LNCAP (cell line): Measurements from ENCODE around the gene MYL6B.
A peak's percentile ranks its signal among the peaks of the same experiment; 100 is the strongest.

Experiments used
- CTCF ChIP-seq: fragments of 450-650 bp; IDR thresholded peaks from 2 replicates; pipeline ENCODE4 v1.5.1; 2017; ENCODE audit warnings: mild to moderate bottlenecking

The MYL6B gene

GRCh38 chr12:56186957-56187356 is 34.6 kb downstream of the MYL6B start:
- TF ChIP-seq CTCF = no peak

GRCh38 chr12:56188131-56188777 is 35.9 kb downstream of the MYL6B start:
- no peak for TF ChIP-seq CTCF

GRCh38 chr12:56188778-56189098 is 36.4 kb downstream of the MYL6B start:
- TF ChIP-seq CTCF = no peak

GRCh38 chr12:56189099-56189917 is 36.9 kb downstream of the MYL6B start, which contains the start of gene SMARCC2:
Gene SMARCC2 (minus strand): TSS chr12:56189483. CDS start chr12:56189461, 22 bp downstream.
- TF ChIP-seq CTCF = peak; percentile 99

GRCh38 chr12:56189918-56190694 is 37.7 kb downstream of the MYL6B start:
- TF ChIP-seq CTCF = no peak

GRCh38 chr12:56190695-56191155 is 38.3 kb downstream of the MYL6B start:
- no peak for TF ChIP-seq CTCF

- TF ChIP-seq CTCF = no peak
These were observed 40.2 kb downstream of the MYL6B start for GRCh38 chr12:56192582-56192981.
